GM19452 (cell line): ENCODE data around the gene PRKAG1.

Source experiments
- ATAC-seq: cut with Tn5 transposase; IDR thresholded peaks from one replicate; pipeline ENCODE4 v1.9.1; 2021; ENCODE audit not compliant: unreplicated experiment

PRKAG1 gene

GRCh38 chr12:49015196-49015595 is 3.4 kb downstream of the PRKAG1 start:
- ATAC-seq = no peak

GRCh38 chr12:49014547-49014946 is 4.0 kb downstream of the PRKAG1 start:
- ATAC-seq = no peak

GRCh38 chr12:49013428-49013827 is 5.1 kb downstream of the PRKAG1 start:
- no peak for ATAC-seq

GRCh38 chr12:49012739-49013138 is 5.8 kb downstream of the PRKAG1 start:
- no peak for ATAC-seq

GRCh38 chr12:49010092-49010668 is 8.4 kb downstream of the PRKAG1 start:
- no peak for ATAC-seq

- no peak for ATAC-seq
Measured at GRCh38 chr12:49008943-49009342, 9.6 kb downstream of the PRKAG1 start.

GRCh38 chr12:49000346-49000745 is 18.2 kb downstream of the PRKAG1 start:
- no peak for ATAC-seq

GRCh38 chr12:48999371-49000131 is 19.0 kb downstream of the PRKAG1 start, which contains the start of gene DDN:
DDN (minus strand) TSS chr12:48999375; CDS start chr12:48999287, 88 bp downstream.
- ATAC-seq = peak; percentile 41

GRCh38 chr12:48998497-48999353 is 19.9 kb downstream of the PRKAG1 start:
- ATAC-seq = peak; percentile 23

- peak; percentile 38 for ATAC-seq
Measured at GRCh38 chr12:48997719-48998496, 20.7 kb downstream of the PRKAG1 start.

- ATAC-seq = no peak
Measured at GRCh38 chr12:48996794-48997718, 21.5 kb downstream of the PRKAG1 start.

GRCh38 chr12:48995086-48995879 is 23.3 kb downstream of the PRKAG1 start:
- no peak for ATAC-seq

GRCh38 chr12:48994224-48995085 is 24.1 kb downstream of the PRKAG1 start:
- ATAC-seq = no peak

GRCh38 chr12:48993787-48994186 is 24.8 kb downstream of the PRKAG1 start:
- no peak for ATAC-seq

- ATAC-seq = no peak
Measured at GRCh38 chr12:48991247-48992050, 27.1 kb downstream of the PRKAG1 start.

- ATAC-seq = no peak
Measured at GRCh38 chr12:48990552-48990951, 28.0 kb downstream of the PRKAG1 start.

- ATAC-seq = peak; percentile 58
Measured at GRCh38 chr12:48988030-48988649, 30.4 kb downstream of the PRKAG1 start.
